HG03571 (cell line): ENCODE measurements around the gene FAF1.

Source experiments
- ATAC-seq: cut with Tn5 transposase; IDR thresholded peaks from one replicate; pipeline ENCODE4 v1.9.1; 2021; ENCODE audit not compliant: unreplicated experiment

The FAF1 gene

DNA sequence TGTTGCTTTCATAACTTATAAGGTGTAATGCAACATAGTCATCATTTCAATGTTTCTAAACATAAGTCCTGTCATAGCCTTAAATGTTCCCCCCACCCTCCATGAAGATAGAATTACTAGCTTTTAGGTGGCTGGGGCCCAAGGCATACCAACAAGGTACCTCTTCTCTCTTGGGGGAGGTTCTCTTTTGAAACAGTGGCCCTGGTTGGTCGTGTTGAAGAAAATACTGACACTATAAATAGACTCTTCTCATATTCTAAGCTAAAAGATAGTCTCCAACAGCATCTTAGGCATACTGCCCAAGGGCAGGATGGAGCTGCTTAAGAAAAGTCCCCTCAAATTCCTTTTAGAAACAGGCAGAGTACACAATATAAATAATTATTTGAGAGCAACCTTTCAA, 255.0 kb downstream of the FAF1 start:
- ATAC-seq, result no peak

GRCh38 chr1:50704126-50704525, 255.9 kb downstream of the FAF1 start:
- no peak for ATAC-seq

GRCh38 chr1:50703240-50703639, 256.8 kb downstream of the FAF1 start:
- ATAC-seq, result no peak

DNA sequence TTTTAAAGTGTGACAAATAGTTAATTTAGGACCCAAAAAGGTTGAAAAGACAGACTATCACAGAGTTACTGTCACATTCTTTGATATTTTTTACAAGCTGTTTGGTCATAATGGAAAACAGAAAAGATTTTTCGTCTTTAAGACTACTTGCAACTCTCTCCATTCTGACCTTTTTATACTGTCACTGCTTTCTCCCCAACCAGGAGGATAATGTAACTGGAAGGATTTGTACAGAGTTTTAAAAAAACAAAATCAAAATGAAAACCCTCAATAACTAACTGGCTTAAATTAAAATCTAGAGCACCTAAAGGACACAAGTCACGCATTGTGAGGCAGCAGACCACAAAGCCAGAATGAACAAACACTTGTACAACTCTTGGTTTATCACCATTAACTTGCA, 257.7 kb downstream of the FAF1 start:
- no peak for ATAC-seq

- ATAC-seq, result no peak
Measured at GRCh38 chr1:50701706-50702317, 258.3 kb downstream of the FAF1 start.

DNA sequence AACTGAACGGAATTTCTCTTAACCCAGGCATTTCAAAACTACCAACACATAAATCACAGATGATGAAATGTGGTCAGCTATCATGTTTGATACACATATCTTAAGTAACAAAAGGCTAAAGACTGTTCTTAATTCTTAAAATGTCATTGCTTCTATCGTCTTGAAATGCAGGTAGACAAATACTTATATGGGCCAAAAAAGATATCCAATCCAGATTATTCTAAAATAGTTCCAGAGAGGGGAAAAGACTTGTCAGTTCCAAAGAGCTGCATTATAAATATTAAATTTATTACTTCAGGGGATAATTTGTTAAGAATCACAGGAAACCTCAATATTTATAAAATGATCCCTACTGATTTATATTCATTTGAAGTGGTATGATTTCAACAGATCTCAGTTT, 259.4 kb downstream of the FAF1 start:
- ATAC-seq, result no peak

GRCh38 chr1:50700214-50700613, 259.9 kb downstream of the FAF1 start:
- ATAC-seq, result no peak

DNA sequence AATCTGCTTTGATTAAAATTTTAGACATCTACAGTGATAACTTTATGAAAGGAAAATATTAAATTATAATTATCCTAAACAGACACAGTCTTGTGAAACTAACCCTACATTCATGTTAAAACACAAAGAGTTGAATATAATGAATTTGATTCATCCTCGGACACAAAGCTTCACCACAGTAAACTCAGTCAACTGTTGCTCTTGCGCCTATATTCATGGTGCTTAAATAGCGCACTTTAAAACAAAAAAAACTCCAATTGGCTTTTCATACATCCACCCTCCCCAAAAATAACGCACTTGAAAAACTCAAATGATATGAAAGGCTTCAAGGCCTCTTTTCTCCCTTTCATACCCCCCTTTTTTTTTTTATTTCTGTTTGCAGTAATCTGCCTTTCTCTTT, 260.3 kb downstream of the FAF1 start:
- no peak for ATAC-seq

- no peak for ATAC-seq
Measured at GRCh38 chr1:50697440-50698421, 262.3 kb downstream of the FAF1 start.

- no peak for ATAC-seq
Measured at GRCh38 chr1:50693829-50694228, 266.2 kb downstream of the FAF1 start.

GRCh38 chr1:50684185-50684584, 275.9 kb downstream of the FAF1 start:
- ATAC-seq, result no peak

DNA sequence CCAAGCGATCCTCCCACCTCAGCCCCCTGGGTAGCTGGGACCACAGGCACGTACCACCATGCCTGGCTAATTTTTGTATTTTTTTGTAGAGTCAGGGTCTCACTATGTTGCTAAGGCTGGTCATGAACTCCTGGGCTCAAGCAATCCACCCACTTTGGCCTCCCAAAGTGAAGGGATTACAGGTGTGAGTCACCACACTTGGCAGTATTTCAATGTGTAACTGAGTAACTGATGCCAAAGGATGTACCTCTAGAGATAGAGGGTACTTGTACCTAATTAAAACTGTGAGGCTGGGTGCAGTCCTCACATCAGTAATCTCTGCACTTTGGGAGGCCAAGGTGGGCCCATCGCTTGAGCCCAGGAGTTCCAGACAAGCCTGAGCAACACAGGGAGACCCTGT, 278.1 kb downstream of the FAF1 start:
- ATAC-seq, result no peak

DNA sequence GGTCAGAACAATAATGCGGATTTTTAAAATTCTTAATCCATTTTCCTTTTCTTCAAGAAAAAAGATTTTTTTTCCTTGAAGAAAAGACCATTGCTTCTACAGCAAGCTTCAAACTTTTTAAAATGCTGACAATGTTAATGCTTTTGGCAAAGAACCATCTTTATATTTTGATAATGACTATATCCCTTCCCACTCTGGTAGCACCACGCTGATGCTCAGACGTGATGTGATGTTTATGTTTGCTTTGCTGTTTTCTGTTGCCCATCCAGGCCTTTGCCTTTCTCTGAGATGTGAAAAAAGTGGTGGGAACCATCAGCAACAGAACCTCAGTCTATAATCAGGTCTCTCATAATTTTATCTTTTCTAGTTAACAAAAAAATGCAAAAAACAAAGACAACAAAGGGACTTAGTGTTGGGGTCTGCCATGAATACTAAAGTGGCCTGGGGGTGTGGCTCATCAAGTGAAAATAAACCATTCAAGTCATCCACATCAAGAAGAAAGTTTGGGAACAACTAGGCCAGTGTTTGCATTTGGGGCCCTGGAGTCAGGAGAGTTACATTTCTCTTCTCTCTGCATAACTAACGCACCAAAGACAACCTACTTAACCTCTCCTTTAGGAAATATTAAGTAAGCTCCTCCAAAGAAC, 292.2 kb downstream of the FAF1 start:
- ATAC-seq, result no peak

GRCh38 chr1:50667272-50667671, 292.8 kb downstream of the FAF1 start:
- ATAC-seq, result no peak

- no peak for ATAC-seq
Measured at GRCh38 chr1:50666849-50667248, 293.2 kb downstream of the FAF1 start.

DNA sequence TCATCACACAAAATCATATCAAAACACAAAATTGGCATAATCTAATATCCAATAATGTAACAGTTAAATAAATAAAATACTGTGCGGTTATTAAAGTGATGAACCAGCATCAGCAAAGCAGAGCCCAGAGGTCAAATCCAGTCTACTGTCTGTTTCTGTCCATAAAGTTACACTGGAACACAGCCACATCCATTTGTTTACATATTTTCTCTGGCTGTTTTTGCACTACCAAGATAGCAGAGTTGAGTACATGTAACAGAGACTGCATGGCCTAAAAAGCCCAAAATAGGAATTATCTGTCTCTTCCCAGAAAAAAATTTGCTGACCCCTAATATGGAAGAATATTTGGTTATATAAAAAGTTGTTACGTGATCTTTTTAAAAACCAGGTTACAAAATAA, 294.7 kb downstream of the FAF1 start:
- ATAC-seq, result no peak

DNA sequence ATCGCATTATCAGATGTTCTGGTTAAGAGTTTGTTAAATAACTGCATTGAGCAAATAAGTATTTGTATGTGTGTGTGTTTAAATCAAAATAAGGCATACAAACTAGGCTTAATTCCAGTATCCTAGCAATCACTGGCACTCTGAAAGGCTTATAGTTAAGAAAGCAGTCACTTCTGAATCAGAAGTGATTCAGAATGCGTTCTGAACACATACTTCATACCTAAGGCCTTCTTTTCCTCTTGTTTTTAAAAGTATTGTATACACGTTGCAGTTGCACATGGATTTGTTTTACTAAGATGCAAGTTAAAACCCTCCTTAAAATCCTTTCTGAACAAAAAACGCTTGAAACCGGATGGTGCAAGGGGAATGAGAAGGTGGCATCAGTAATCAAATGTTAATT, 298.4 kb downstream of the FAF1 start:
- no peak for ATAC-seq

- no peak for ATAC-seq
Measured at GRCh38 chr1:50659107-50659662, 300.9 kb downstream of the FAF1 start.

DNA sequence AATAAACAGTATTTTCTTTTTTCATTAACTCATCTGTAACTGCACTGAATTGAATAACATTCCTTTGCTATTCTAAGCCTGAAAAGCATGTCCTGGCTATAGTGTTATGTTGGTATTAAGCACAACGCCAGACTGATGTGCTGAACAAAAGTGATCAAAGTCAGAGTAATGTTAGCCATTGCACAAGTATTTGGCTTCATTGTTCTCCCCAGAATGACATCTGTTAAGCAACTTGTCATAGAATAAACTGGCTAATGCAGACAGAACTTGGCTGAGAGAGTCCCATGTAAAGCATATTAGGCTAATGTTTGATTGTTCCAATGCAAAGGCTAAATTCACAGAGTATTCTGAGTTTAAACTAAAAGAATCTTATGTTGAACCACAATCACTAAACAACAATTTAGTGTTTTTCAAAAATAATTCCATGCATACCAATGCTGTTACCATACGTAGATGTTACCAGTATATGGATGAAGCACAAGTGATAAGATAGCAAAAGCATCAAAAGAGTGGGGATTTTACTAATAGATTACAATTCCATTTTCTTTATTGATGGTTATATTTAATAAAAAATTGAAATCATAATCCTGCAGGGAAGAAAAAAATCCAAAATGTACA, 301.5 kb downstream of the FAF1 start:
- no peak for ATAC-seq

DNA sequence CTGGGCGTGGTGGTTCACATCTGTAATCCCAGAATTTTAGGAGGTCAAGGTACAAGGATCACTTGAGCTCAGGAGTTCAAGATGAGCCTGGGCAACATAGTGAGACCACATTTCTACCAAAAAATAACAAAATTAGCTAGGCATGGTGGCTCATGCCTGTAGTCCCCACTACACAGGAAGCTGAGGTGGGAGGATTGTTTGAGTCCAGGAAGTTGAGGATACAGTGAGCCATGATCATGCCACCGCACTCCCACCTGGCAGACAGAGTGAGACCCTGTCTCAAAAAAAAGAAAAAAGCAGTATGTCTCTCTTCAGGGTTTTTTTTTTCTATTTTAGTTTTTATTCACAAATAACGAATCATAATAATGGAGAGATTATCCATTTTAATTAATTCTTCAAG, 303.1 kb downstream of the FAF1 start:
- ATAC-seq, result no peak
